HL-60/S4 treated with retinoic acid at 250 ng/mL for 4 days and 3 days (cell line): ENCODE results near the gene SUGCT.

Experiments
- in situ Hi-C: fragments of 300-500 bp; cut with MboI; formaldehyde crosslinking; loops from 2 replicates; pipeline ENCODE4 v1.7.0; 2022; ENCODE audit warnings: low sequenced_read_pairs

The SUGCT gene

GRCh38 chr7:40747856-40748255 is 613.1 kb downstream of the SUGCT start:
- in situ Hi-C loops: no loop called here

GRCh38 chr7:40749877-40750276 is 615.1 kb downstream of the SUGCT start:
- in situ Hi-C loops: no loop called here

- in situ Hi-C loops: no loop called here
Observed at GRCh38 chr7:40753455-40753854, 618.6 kb downstream of the SUGCT start.

GRCh38 chr7:40755438-40755837 is 620.6 kb downstream of the SUGCT start:
- in situ Hi-C loops: no loop called here

- in situ Hi-C loops: no loop called here
Observed at GRCh38 chr7:40757109-40757508, 622.3 kb downstream of the SUGCT start.

GRCh38 chr7:40758590-40758989 is 623.8 kb downstream of the SUGCT start:
- in situ Hi-C loops: no loop called here

GRCh38 chr7:40760293-40760964 is 625.6 kb downstream of the SUGCT start:
- in situ Hi-C loops: no loop called here

GRCh38 chr7:40760987-40761386 is 626.2 kb downstream of the SUGCT start:
- in situ Hi-C loops: no loop called here

GRCh38 chr7:40761762-40762560 is 627.2 kb downstream of the SUGCT start:
- in situ Hi-C loops: no loop called here

GRCh38 chr7:40763319-40764287 is 628.8 kb downstream of the SUGCT start:
- in situ Hi-C loops: no loop called here

- in situ Hi-C loops: no loop called here
Observed at GRCh38 chr7:40765639-40766038, 630.8 kb downstream of the SUGCT start.

- in situ Hi-C loops: no loop called here
Observed at GRCh38 chr7:40772096-40772495, 637.3 kb downstream of the SUGCT start.

GRCh38 chr7:40773656-40774055 is 638.9 kb downstream of the SUGCT start:
- in situ Hi-C loops: no loop called here

- in situ Hi-C loops: no loop called here
Observed at GRCh38 chr7:40775877-40776276, 641.1 kb downstream of the SUGCT start.

GRCh38 chr7:40777730-40778312 is 643.0 kb downstream of the SUGCT start:
- in situ Hi-C loops: no loop called here

GRCh38 chr7:40780460-40780859 is 645.7 kb downstream of the SUGCT start:
- in situ Hi-C loops: no loop called here

- in situ Hi-C loops: no loop called here
Observed at GRCh38 chr7:40782836-40783235, 648.0 kb downstream of the SUGCT start.

GRCh38 chr7:40784176-40784575 is 649.4 kb downstream of the SUGCT start:
- in situ Hi-C loops: no loop called here

- in situ Hi-C loops: no loop called here
Observed at GRCh38 chr7:40786909-40787308, 652.1 kb downstream of the SUGCT start.

GRCh38 chr7:40793132-40793531 is 658.3 kb downstream of the SUGCT start:
- in situ Hi-C loops: no loop called here

GRCh38 chr7:40795607-40796006 is 660.8 kb downstream of the SUGCT start:
- in situ Hi-C loops: no loop called here
